IMR-90 (cell line): ENCODE results near the gene DPP10. TPM values are rescaled to one million over a fixed set of nuclear protein-coding genes. Genes with fewer than 3 reads are reported as not detected.

Experiments
- ATAC-seq: fragments of 200-7000 bp; cut with Tn5 transposase; 2 replicates; pipeline ENCODE4 v1.9.1; 2020; ENCODE audit warnings: low read depth, mild to moderate bottlenecking, moderate library complexity
- BruUV-seq: library from RNA; stranded (reverse); fragments of 400-500 nt; replicated peaks from 2 replicates; lab custom pipeline; 2021; lab: Mats Ljungman, UMichigan
- CTCF ChIA-PET: fragments of 300-600 bp; formaldehyde crosslinking; extraction: SDS; loops from one replicate; lab custom pipeline; 2021; ENCODE audit warnings: antibody characterized with exemption; lab: Yijun Ruan, JAX
- POLR2A ChIA-PET: fragments of 300-600 bp; sonication (Branson Sonifier 250); formaldehyde crosslinking; loops from one replicate; lab custom pipeline; 2022; ENCODE audit warnings: antibody characterized with exemption; ENCODE audit not compliant: unreplicated experiment; lab: Charles Lee
- DNase-seq: peaks from one replicate; pipeline ENCODE4 v3.0.0; 2013
- H2AFZ ChIP-seq: replicated peaks from 2 replicates; pipeline ENCODE3; 2013; ENCODE audit warnings: low read length, mild to moderate bottlenecking; ENCODE audit not compliant: poor library complexity
- H2AK5ac ChIP-seq: 2 replicates; pipeline ENCODE4 v1.6.1; 2013; ENCODE audit warnings: low read depth, low read length, inconsistent platforms
- H2AK9ac ChIP-seq: replicated peaks from 2 replicates; pipeline ENCODE3; 2013; ENCODE audit warnings: mild to moderate bottlenecking, low read depth, low read length, moderate library complexity; ENCODE audit not compliant: poor library complexity
- H2BK120ac ChIP-seq: 2 replicates; pipeline ENCODE4 v1.6.1; 2013; ENCODE audit warnings: low read depth, low read length, inconsistent platforms
- H2BK15ac ChIP-seq: 3 replicates; pipeline ENCODE4 v1.6.1; 2013; ENCODE audit warnings: low read depth, low read length, inconsistent platforms
- H2BK20ac ChIP-seq: 2 replicates; pipeline ENCODE4 v1.6.1; 2013; ENCODE audit warnings: low read depth, mild to moderate bottlenecking, inconsistent platforms, low read length, moderate library complexity
- H2BK5ac ChIP-seq: 2 replicates; pipeline ENCODE4 v1.6.1; 2013; ENCODE audit warnings: mild to moderate bottlenecking, low read depth, low read length, inconsistent platforms; ENCODE audit not compliant: poor library complexity, severe bottlenecking
- H3K14ac ChIP-seq: replicated peaks from 2 replicates; pipeline ENCODE4 v1.6.1; 2013; ENCODE audit warnings: low read depth, low read length, inconsistent platforms
- H3K18ac ChIP-seq: 2 replicates; pipeline ENCODE4 v1.6.1; 2013; ENCODE audit warnings: low read depth, low read length, control low read depth
- H3K23ac ChIP-seq: 2 replicates; pipeline ENCODE4 v1.6.1; 2013; ENCODE audit warnings: low read depth, low read length, inconsistent platforms
- H3K27ac ChIP-seq: 2 replicates; pipeline ENCODE4 v1.5.1; 2013; ENCODE audit warnings: mild to moderate bottlenecking, control low read depth, low read length; ENCODE audit not compliant: insufficient read depth
- H3K27me3 ChIP-seq: 2 replicates; pipeline ENCODE4 v1.6.1; 2013; ENCODE audit warnings: low read length; ENCODE audit not compliant: control insufficient read depth, insufficient read depth
- H3K36me3 ChIP-seq: 2 replicates; pipeline ENCODE4 v1.6.1; 2013; ENCODE audit warnings: low read length, mixed read lengths; ENCODE audit not compliant: control insufficient read depth, insufficient read depth
- H3K4ac ChIP-seq: 2 replicates; pipeline ENCODE4 v1.6.1; 2013; ENCODE audit warnings: low read depth, low read length, inconsistent platforms
- H3K4me1 ChIP-seq: 2 replicates; pipeline ENCODE4 v1.6.1; 2013; ENCODE audit warnings: low read length, mixed read lengths; ENCODE audit not compliant: control insufficient read depth, insufficient read depth
- H3K4me2 ChIP-seq: 2 replicates; pipeline ENCODE4 v1.6.1; 2013; ENCODE audit warnings: low read depth, mild to moderate bottlenecking, control low read depth, low read length, moderate library complexity
- H3K4me3 ChIP-seq: 2 replicates; pipeline ENCODE4 v1.5.1; 2013; ENCODE audit warnings: low read depth, mild to moderate bottlenecking, control low read depth, low read length, moderate library complexity; ENCODE audit not compliant: insufficient read depth
- H3K56ac ChIP-seq: 2 replicates; pipeline ENCODE4 v1.6.1; 2013; ENCODE audit warnings: low read length, inconsistent platforms; ENCODE audit not compliant: insufficient read depth; ENCODE audit errors: extremely low read depth
- H3K79me1 ChIP-seq, 2 experiments: 2 replicates each; pipeline ENCODE4 v1.6.1; 2013; ENCODE audit warnings: low read length in 2 of 2, inconsistent platforms in 1 of 2, low read depth in 1 of 2
- H3K9ac ChIP-seq: 2 replicates; pipeline ENCODE4 v1.6.1; 2013; ENCODE audit warnings: low read depth, low read length, control low read depth
- H3K9me1 ChIP-seq: 2 replicates; pipeline ENCODE4 v1.6.1; 2013; ENCODE audit warnings: low read length, inconsistent platforms; ENCODE audit not compliant: insufficient read depth
- H3K9me3 ChIP-seq: 2 replicates; pipeline ENCODE4 v1.6.1; 2013; ENCODE audit warnings: low read length; ENCODE audit not compliant: control insufficient read depth, insufficient read depth
- H4K20me1 ChIP-seq: 2 replicates; pipeline ENCODE4 v1.6.1; 2013; ENCODE audit warnings: low read length, inconsistent platforms; ENCODE audit not compliant: insufficient read depth
- H4K5ac ChIP-seq: 2 replicates; pipeline ENCODE4 v1.6.1; 2013; ENCODE audit warnings: mild to moderate bottlenecking, low read depth, low read length, control low read depth
- H4K8ac ChIP-seq, 2 experiments: 2 replicates each; pipeline ENCODE4 v1.6.1; 2013; ENCODE audit warnings: low read depth in 2 of 2, low read length in 2 of 2, control low read depth in 1 of 2, inconsistent platforms in 1 of 2
- H4K91ac ChIP-seq: 2 replicates; pipeline ENCODE4 v1.6.1; 2013; ENCODE audit warnings: low read depth, low read length, inconsistent platforms; ENCODE audit not compliant: insufficient read depth
- BHLHE40 ChIP-seq: fragments of 150-350 bp; IDR thresholded peaks from 2 replicates; pipeline ENCODE4 v1.6.1; 2016; ENCODE audit warnings: mild to moderate bottlenecking, low read depth, low read length
- CEBPB ChIP-seq: IDR thresholded peaks from 2 replicates; pipeline ENCODE4 v1.6.1; 2012; ENCODE audit warnings: low read depth, low read length, improper control_type of control experiment
- CHD1 ChIP-seq: IDR thresholded peaks from 2 replicates; pipeline ENCODE4 v1.6.1; 2012; ENCODE audit warnings: low read depth, low read length, improper control_type of control experiment
- FOS ChIP-seq: fragments of 150-350 bp; IDR thresholded peaks from 2 replicates; pipeline ENCODE4 v1.6.1; 2016; ENCODE audit warnings: low read depth, low read length
- MAFK ChIP-seq: IDR thresholded peaks from 2 replicates; pipeline ENCODE4 v1.6.1; 2012; ENCODE audit warnings: low read depth, low read length, improper control_type of control experiment
- MAZ ChIP-seq: IDR thresholded peaks from 2 replicates; pipeline ENCODE4 v1.6.1; 2012; ENCODE audit warnings: low read depth, mild to moderate bottlenecking, low read length, improper control_type of control experiment, moderate library complexity, borderline replicate concordance
- MXI1 ChIP-seq: IDR thresholded peaks from 2 replicates; pipeline ENCODE4 v1.6.1; 2012; ENCODE audit warnings: low read depth, mild to moderate bottlenecking, low read length, moderate library complexity, borderline replicate concordance
- NFE2L2 ChIP-seq: fragments of 150-350 bp; IDR thresholded peaks from 2 replicates; pipeline ENCODE4 v1.6.1; 2016; ENCODE audit warnings: low read depth, mild to moderate bottlenecking, low read length
- POLR2A ChIP-seq: IDR thresholded peaks from 2 replicates; pipeline ENCODE4 v1.6.1; 2012; ENCODE audit warnings: mild to moderate bottlenecking, low read depth, low read length
- RAD21 ChIP-seq: IDR thresholded peaks from 2 replicates; pipeline ENCODE4 v1.6.1; 2012; ENCODE audit warnings: low read length, improper control_type of control experiment
- RCOR1 ChIP-seq: IDR thresholded peaks from 2 replicates; pipeline ENCODE4 v1.6.1; 2012; ENCODE audit warnings: mild to moderate bottlenecking, low read length, improper control_type of control experiment; ENCODE audit not compliant: insufficient replicate concordance
- RFX5 ChIP-seq: IDR thresholded peaks from 2 replicates; pipeline ENCODE4 v1.8.0; 2012; ENCODE audit warnings: low read depth, mild to moderate bottlenecking, low read length, moderate library complexity
- SMC3 ChIP-seq: fragments of 150-350 bp; IDR thresholded peaks from 2 replicates; pipeline ENCODE4 v1.6.1; 2016; ENCODE audit warnings: low read depth, mild to moderate bottlenecking, antibody characterized with exemption, low read length, moderate library complexity
- WGBS, 2 experiments: methylation state at CpG; one replicate each; pipeline versions ENCODE4 v1.1.5 to v1.1.7; 2013; ENCODE audit warnings: missing lambda C conversion rate in 2 of 2; ENCODE audit not compliant: insufficient read length in 1 of 2; ENCODE audit errors: extremely low coverage in 2 of 2; 5-methylcytosine and 5-hydroxymethylcytosine counted together
- dilution Hi-C: fragments of 300-500 bp; cut with HindIII; formaldehyde crosslinking; loops from one replicate; pipeline ENCODE4 v1.14.3; 2018; ENCODE audit warnings: low sequenced_read_pairs; ENCODE audit not compliant: unreplicated experiment
- in situ Hi-C: fragments of 300-500 bp; cut with MboI; formaldehyde crosslinking; loops from 3 replicates; pipeline ENCODE4 v1.14.3; 2019; ENCODE audit warnings: low sequenced_read_pairs, inconsistent platforms, mixed read lengths
- intact Hi-C: fragments of 100-400 bp; cut with micrococcal nuclease; formaldehyde crosslinking; loops from 2 replicates; pipeline ENCODE4 v1.10.0; 2022
- polyA plus RNA-seq, 3 experiments: library from polyadenylated mRNA; depleted of rRNA; stranded (reverse); fragments of >200 nt; gene quantifications; 2 replicates each; pipeline ENCODE4 v1.2.3, GENCODE V29; 2012; ENCODE audit warnings: low replicate concordance in 1 of 3
- total RNA-seq: library from RNA; depleted of rRNA; stranded (reverse); fragments of >200 nt; gene quantifications from 2 replicates; pipeline ENCODE4 v1.2.3, GENCODE V29; 2012
- TF ChIP-seq, protein P1 (sequence below): conservative IDR thresholded peaks from 2 replicates; pipeline ENCODE4 v1.5.1; 2012; ENCODE audit warnings: mild to moderate bottlenecking, low read depth, low read length, improper control_type of control experiment
- TF ChIP-seq, protein P2 (sequence below): fragments of 150-350 bp; IDR thresholded peaks from 2 replicates; pipeline ENCODE4 v1.6.1; 2016; ENCODE audit warnings: low read depth, mild to moderate bottlenecking, low read length, moderate library complexity, borderline replicate concordance
- TF ChIP-seq, protein P3 (sequence below): fragments of 150-350 bp; IDR thresholded peaks from 2 replicates; pipeline ENCODE4 v1.6.1; 2017; ENCODE audit warnings: mild to moderate bottlenecking, antibody characterized with exemption, low read length, low read depth

Gene DPP10
- total and polyA plus RNA-seq, 2 of the 4 experiments (the other 2 are of a cell fraction): not detected

DNA sequence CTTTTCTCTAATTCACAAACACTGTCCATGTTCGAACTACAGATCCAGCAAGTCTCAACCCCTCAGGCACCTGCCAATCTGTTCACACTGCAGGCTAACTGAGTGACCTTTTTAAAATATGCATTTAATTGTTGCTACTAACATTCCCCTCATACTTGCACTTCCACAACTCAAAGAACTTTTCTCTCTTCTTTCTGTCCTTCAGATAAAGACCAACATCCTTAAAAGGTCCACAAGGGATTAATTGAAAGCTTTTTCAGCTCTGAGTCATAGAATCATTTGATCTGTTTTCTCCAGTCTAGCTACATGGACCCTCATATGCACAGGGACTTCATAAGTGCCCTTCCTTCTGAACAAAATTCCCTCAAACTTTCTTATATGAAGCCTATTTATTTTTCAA, 1321.2 kb downstream of the DPP10 start:
- in situ Hi-C loops: no loop called here
- H3K4me1 ChIP-seq: no peaks in the 10 kb centered on the region
- H3K23ac ChIP-seq: no peak overlapping the region
- no peak overlapping the region for H3K56ac ChIP-seq
- no peak overlapping the region for H3K4me2 ChIP-seq
- no peak overlapping the region for H2BK15ac ChIP-seq
- intact Hi-C loops: loop anchor here (10.0 kb wide), 1 partner anchor 1419 kb away; no protein-coding TSS in a partner anchor
- BruUV-seq: no TSS peak
- H2AK9ac ChIP-seq: no peak overlapping the region
- no peak overlapping the region for H3K9ac ChIP-seq
- no peak overlapping the region for H2BK120ac ChIP-seq
- no peak overlapping the region for H3K4ac ChIP-seq
- H3K9me3 ChIP-seq: peaks cover 3% of the 10 kb centered on the region; the same call in 1 of the 2 replicates
- no peak overlapping the region for H2AK5ac ChIP-seq
- no peak overlapping the region for H2BK5ac ChIP-seq
- H3K79me1 ChIP-seq: no peaks in the 10 kb centered on the region
- H2BK20ac ChIP-seq: no peak overlapping the region
- no peak overlapping the region for H2AFZ ChIP-seq
- H3K9me1 ChIP-seq: no peaks in the 10 kb centered on the region
- ChIA-PET CTCF (no interaction called here), POLR2A (no interaction called here)
- H3K18ac ChIP-seq: no peak overlapping the region
- DNase-seq (no peak), ATAC-seq (no peak)
- TF ChIP-seq, protein P1, sequence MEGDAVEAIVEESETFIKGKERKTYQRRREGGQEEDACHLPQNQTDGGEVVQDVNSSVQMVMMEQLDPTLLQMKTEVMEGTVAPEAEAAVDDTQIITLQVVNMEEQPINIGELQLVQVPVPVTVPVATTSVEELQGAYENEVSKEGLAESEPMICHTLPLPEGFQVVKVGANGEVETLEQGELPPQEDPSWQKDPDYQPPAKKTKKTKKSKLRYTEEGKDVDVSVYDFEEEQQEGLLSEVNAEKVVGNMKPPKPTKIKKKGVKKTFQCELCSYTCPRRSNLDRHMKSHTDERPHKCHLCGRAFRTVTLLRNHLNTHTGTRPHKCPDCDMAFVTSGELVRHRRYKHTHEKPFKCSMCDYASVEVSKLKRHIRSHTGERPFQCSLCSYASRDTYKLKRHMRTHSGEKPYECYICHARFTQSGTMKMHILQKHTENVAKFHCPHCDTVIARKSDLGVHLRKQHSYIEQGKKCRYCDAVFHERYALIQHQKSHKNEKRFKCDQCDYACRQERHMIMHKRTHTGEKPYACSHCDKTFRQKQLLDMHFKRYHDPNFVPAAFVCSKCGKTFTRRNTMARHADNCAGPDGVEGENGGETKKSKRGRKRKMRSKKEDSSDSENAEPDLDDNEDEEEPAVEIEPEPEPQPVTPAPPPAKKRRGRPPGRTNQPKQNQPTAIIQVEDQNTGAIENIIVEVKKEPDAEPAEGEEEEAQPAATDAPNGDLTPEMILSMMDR: no peak
- no peak for TF ChIP-seq RAD21
- TF ChIP-seq MAZ: no peak
- TF ChIP-seq, protein P2, sequence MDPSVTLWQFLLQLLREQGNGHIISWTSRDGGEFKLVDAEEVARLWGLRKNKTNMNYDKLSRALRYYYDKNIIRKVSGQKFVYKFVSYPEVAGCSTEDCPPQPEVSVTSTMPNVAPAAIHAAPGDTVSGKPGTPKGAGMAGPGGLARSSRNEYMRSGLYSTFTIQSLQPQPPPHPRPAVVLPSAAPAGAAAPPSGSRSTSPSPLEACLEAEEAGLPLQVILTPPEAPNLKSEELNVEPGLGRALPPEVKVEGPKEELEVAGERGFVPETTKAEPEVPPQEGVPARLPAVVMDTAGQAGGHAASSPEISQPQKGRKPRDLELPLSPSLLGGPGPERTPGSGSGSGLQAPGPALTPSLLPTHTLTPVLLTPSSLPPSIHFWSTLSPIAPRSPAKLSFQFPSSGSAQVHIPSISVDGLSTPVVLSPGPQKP: no peak
- TF ChIP-seq MXI1: no peak
- TF ChIP-seq, protein P3, sequence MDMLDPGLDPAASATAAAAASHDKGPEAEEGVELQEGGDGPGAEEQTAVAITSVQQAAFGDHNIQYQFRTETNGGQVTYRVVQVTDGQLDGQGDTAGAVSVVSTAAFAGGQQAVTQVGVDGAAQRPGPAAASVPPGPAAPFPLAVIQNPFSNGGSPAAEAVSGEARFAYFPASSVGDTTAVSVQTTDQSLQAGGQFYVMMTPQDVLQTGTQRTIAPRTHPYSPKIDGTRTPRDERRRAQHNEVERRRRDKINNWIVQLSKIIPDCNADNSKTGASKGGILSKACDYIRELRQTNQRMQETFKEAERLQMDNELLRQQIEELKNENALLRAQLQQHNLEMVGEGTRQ: no peak
- no peak for TF ChIP-seq CEBPB
- TF ChIP-seq NFE2L2: no peak
- TF ChIP-seq BHLHE40: no peak
- TF ChIP-seq RCOR1: no peak
- no peak for TF ChIP-seq POLR2A
- no peak for TF ChIP-seq RFX5
- TF ChIP-seq FOS: no peak
- no peak for TF ChIP-seq CHD1
- no peak for TF ChIP-seq SMC3
- TF ChIP-seq MAFK: no peak
- dilution Hi-C loops: no loop called here
- H3K36me3 ChIP-seq: no peaks in the 10 kb centered on the region
- no peak overlapping the region for H3K14ac ChIP-seq
- no peak overlapping the region for H3K27ac ChIP-seq
- whole genome bisulfite sequencing, 2 experiments: no CpG with 5 or more reads among the region's 1 CpG
- no peak overlapping the region for H3K4me3 ChIP-seq
- H4K5ac ChIP-seq: no peak overlapping the region
- no peak overlapping the region for H4K91ac ChIP-seq
- no peaks in the 10 kb centered on the region for H3K27me3 ChIP-seq
- H4K8ac ChIP-seq: no peak overlapping the region
- H4K20me1 ChIP-seq: no peaks in the 10 kb centered on the region
